GM18951 (cell line): ENCODE data around the gene NFKB2.

Experiments
- POLR2A ChIP-seq: IDR thresholded peaks from 4 replicates; pipeline ENCODE4 v1.6.1; 2011; ENCODE audit warnings: mild to moderate bottlenecking; ENCODE audit not compliant: insufficient read length, insufficient read depth; ENCODE audit errors: extremely low read depth
- in situ Hi-C: fragments of 300-500 bp; cut with MboI; formaldehyde crosslinking; loops from one replicate; pipeline ENCODE4 v1.12.0; 2022; ENCODE audit warnings: low sequenced_read_pairs, mixed read lengths, inconsistent platforms; ENCODE audit not compliant: unreplicated experiment

Gene NFKB2

DNA sequence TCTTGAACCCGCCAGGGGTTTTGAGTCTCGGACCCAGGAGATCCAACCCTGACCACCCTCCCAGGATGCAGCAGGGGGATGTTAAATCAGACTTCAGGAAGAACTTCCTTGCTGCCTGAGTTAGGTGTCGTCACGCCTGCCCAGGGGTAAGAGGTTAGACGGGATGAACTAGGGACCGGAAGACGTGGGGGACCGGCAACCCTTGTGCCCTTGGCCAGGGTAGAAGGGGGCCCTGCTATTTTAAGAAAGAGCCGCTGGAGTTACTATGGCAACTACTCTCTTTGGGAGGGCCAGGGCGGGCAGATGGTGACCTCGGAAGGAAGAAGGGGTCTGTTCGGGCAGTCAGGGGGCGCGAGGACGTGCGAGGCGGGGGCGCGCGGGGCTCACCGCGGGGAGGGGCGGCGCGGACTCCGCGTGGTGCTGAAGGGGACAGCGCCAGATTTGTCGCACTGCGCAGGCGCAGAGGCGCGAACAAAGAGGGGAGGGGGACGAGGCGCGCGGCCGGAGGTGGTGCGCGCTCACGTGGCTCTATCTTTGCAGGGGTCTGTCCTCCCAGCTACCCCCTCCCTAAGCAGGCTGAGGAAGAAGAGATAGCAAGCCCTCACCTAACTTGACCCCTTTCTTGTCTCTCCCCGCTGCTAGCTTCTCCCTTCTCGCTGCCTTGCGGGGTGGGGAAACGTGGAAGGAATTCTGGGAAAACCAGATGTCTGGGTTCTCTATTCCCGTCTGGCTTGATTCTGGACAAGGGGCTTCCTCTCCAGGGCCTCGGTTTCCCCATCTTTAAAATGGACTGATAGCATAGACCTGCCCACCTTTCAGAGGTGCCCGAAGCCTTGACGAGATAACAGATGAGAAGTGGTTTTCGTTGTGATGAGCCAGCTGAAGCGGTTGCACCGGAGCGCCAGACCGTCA, 24.0 kb downstream of the NFKB2 start:
- in situ Hi-C loops, result no loop called here
- no peak for TF ChIP-seq POLR2A

DNA sequence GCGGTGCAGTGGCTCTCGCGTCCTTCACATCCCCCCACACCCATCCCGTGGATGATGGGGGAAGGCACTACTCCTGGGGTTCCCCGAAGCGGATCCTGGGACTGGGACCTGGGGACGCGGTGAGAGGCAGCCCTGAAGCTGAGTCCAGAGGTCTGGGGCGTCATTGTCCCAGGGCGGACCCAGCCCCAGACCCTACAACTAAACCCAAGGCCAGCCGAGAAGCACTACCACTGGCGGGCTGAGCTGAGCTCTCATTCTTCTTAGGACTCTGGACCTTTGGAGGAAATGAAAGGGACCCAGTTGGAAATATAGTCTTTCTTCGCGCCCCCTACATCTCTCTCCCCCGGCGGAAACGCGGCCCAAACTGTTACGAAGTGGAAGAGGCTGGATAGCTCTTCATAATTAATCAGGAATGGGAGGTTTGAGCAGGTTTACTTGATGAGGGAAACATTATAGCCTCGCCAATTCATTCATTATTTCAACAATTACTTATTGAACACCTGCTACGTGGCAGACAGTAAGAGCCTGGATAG, 24.7 kb downstream of the NFKB2 start:
- in situ Hi-C loops, result no loop called here

DNA sequence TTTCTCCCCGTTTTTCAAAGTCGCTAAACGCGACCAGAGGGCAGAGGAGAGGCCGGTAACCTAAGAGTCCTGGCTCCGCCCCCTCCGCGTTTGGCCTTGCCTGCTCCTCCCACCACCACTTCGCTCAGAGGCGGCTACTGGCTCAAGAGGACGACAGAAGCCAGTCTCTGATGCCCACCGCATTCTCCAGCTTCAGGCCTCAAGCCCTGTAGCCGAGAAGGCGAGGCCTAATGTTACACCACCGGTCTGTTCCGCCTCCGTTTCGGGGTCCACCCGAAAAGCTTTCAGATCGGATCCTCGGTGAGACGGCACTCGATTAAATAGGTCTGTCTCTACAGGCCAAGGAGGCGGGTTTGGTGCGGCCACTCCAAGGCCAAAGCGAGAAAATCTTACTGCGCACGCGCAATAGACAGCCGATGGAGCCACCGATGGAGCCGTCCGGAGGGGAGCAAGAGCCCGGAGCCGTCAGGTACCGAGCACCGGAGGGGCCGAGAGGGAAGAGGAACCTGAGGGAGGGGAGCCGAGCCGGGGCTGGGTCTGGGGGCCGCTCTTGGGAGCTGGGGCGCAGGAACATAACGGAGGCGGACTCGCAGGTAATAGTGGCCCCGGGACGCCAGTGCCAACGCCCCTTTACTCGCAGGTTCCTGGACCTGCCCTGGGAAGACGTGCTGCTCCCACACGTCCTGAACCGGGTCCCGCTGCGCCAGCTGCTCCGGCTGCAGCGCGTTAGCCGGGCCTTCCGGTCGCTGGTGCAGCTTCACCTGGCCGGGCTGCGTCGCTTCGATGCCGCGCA, 25.4 kb downstream of the NFKB2 start, which contains the start of gene FBXL15:
Gene FBXL15, plus strand, starts transcription at position 123 of the 793 bp plus-strand sequence. Its CDS starts 294 bp downstream, at position 417.
- in situ Hi-C loops, result no loop called here
- peak; percentile 67 for TF ChIP-seq POLR2A

More for the DNA sequence above, 24.7 kb downstream of the NFKB2 start:
- no peak for TF ChIP-seq POLR2A

DNA sequence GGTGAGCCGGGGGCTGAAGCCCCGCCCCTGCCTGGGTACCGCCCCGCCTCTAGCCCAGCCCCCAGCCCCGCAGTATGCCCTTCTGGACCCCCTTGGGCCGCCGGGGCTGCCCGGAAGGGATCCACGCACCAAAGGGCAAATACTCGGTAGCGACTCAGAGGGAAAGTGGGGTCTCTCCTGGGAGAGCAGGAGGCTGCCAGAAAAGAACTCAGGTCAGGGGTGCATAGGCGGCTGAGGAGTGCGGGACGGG, 25.9 kb downstream of the NFKB2 start:
- TF ChIP-seq POLR2A, result no peak
- in situ Hi-C loops, result no loop called here

DNA sequence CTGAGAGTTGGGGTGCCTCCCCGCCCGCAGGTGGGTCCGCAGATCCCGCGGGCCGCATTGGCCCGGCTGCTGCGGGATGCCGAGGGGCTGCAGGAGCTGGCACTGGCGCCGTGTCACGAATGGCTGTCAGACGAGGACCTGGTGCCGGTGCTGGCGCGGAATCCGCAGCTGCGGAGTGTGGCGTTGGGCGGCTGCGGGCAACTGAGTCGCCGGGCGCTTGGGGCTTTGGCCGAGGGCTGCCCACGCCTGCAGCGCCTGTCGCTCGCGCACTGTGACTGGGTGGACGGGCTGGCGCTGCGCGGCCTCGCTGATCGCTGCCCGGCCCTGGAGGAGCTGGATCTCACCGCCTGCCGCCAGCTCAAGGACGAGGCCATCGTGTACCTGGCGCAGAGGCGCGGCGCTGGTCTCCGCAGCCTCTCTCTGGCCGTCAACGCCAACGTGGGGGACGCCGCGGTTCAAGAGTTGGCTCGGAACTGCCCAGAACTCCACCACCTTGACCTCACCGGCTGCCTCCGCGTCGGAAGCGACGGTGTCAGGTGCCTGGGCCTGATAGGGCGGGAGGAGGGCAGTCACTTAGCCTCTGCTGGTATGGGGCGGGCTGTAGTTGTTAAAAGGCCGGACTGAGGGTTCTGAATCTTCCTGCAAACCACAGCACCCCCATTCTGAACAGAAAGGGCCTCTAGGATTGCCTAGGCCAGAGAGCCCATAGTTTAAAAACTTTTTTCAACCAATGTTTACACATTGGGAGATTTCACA, 26.4 kb downstream of the NFKB2 start:
- in situ Hi-C loops, result no loop called here

DNA sequence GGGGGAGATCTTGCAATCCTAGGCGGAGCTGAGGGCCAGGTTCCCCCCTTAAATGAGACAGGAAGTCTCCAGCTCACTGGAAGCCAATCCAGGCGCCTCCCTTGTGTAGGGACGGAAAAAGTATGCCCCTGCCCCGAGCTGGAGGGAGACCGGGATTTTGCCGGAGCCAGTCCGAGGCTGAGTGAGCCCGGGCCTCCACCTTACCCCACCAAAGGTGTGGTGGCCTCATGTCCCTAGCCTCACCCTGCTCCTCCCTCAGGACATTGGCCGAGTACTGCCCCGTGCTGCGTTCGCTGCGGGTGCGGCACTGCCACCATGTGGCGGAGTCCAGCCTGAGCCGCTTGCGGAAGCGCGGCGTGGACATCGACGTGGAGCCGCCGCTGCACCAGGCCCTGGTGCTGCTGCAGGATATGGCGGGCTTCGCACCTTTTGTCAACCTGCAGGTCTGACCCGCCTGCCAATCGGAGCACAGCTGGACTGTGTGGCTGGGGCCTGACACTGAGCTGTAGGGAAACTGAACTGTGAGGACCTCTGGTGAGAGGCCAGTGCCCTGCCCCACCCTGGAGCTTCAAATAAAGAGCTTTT, 27.1 kb downstream of the NFKB2 start:
- TF ChIP-seq POLR2A, result peak; percentile 21
- in situ Hi-C loops, result no loop called here

More for the DNA sequence above, 26.4 kb downstream of the NFKB2 start:
- TF ChIP-seq POLR2A, result no peak

DNA sequence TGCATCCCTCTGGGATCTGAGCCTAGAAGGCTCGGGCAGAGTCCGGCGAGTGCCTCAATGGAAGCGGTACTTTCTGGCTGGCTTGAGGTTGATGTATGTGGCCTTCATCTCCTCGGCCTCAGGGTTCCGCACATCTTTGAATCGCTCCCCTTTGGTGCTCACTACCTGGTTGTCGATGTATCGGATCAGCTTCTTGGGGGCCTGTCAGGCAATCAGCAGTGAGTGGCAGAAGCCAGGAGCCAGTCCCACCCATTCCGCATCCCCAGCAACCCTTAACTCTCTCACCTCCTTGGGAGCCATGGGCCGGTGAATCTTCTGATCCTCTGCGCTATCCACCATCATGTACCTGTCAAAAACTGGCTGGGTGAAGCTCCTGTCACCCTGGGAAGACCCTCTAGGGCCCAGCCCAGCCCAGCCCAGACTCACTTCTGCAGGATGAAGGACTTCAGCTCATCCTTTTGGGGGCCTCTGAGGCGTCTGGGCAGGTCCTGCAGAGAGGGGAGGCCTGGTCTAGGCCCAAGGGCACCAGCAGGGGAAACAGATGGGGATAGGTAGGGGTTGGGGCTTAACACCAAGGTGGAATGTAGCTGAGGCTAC, 28.0 kb downstream of the NFKB2 start:
- in situ Hi-C loops, result no loop called here
- no peak for TF ChIP-seq POLR2A

DNA sequence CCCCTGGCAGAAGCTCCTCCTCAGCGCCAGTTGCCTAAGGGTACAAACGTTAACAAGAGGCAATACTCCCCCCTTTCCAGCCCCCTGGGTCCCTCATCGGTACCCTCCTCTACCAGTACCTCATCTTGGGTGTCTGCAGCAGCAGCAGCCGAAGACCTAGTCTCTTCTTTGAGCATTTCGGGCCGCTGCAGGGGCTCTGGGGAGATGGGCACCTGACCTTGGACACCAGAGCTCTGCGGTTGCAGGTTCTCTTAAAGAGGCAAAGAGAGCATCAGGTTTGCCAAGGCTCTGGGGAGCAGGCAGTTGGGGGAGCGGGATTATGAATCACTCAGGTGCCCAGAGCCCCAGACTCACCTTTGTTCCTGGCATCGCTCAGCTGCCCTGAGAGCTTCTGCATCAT, 28.6 kb downstream of the NFKB2 start:
- in situ Hi-C loops, result no loop called here
- no peak for TF ChIP-seq POLR2A

DNA sequence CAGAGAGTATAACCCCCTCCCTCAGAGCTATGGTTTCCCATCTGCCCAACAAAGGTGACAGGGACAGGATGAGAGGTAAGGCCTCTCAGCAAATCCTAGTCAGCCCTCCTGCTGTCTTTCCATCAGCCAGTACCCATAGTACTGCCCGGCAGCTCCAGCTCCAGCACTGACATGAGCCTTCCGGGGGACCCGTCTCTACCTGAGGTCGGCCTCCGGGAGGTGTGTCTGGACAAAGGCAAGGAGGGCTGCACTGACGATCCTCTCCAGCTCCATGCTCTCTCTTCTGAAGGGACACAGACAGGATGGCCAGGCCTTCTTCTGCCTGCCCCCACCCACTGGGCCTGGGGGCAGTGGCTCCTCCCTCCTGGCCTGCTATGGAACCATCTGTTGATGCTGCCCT, 29.4 kb downstream of the NFKB2 start:
- in situ Hi-C loops, result no loop called here
- TF ChIP-seq POLR2A, result no peak

DNA sequence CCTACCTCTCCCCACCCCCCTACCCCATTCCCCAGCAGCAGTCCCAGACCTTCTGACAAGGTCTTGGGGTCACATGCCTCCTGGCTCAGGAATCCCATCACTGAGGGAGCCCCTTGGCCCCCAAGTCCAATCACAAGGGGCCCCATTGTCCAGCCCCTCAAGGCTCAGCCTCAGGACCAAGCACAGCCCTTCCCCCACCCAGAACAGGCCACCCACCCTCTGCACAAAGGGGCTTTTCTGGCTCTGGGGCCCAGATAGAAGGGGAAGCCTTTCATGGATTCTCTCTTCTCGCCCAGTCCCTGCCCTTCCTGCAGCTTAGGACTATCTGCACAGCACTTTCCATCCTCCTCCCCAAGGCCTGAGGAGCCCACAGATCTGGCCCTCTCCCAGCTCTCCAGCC, 29.9 kb downstream of the NFKB2 start:
- TF ChIP-seq POLR2A, result no peak
- in situ Hi-C loops, result no loop called here

DNA sequence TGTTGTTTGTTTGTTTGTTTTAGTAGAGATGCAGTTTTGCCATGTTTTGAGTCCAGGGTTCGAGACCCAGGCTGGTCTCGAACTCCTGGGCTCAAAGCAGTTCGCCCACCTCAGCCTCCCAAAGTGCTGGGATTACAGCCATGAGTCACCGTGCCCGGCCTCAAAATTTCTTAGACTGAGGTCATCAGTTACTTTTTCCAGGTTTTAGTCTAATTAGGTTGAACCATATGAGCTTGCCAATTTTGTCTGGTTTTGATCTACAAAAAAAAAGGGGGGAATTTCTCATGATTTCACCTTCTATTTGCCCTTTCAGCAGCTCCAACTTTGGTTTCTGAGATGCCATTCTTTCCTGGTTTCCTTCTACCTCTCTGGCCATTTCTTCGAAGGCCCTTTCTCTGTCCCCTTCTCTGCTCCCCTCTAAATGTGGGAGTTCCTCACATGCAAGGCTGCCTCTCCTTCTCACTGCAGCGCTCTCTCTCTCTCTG, 31.3 kb downstream of the NFKB2 start:
- in situ Hi-C loops, result no loop called here

DNA sequence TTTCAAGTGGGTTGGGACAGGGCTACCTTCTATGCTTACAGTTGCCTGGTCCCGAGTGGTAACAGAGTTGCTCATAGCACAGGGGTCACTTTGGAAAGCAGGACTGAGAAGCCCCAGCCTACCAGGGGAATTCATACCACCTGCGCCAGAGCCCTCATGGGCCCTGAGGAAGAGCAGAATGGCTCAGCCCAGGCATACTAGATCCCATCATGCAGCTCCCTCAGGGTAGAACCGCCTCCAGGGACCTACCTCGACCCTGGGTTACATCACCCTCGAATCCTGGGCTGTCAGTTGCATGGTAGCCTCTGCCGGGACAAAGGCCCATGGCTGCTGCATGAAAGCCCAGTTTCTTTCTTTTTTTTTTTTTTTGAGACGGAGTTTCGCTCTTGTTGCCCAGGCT, 34.0 kb downstream of the NFKB2 start:
- in situ Hi-C loops, result no loop called here
- no peak for TF ChIP-seq POLR2A

More for the DNA sequence above, 31.3 kb downstream of the NFKB2 start:
- no peak for TF ChIP-seq POLR2A
